Ascending aorta (tissue), 2 donors: ENCODE data around the gene CDH7. TPM values are rescaled to one million over a fixed set of nuclear protein-coding genes. Genes with fewer than 3 reads are reported as not detected.

Experiments used
- DNase-seq, 2 donors: peaks; one replicate each; pipeline ENCODE4 v3.0.0-alpha.2; 2019; ENCODE audit warnings: low spot score in 2 of 2
- H3K27ac ChIP-seq, 2 donors: fragments of 200-600 bp; sonication (generic); one replicate each; pipeline ENCODE4 v1.5.1; 2016 to 2017; ENCODE audit warnings: mild to moderate bottlenecking in 1 of 2
- H3K27me3 ChIP-seq: fragments of 200-600 bp; sonication (generic); one replicate; pipeline ENCODE4 v1.5.1; 2017
- H3K36me3 ChIP-seq, 2 donors: fragments of 200-600 bp; sonication (generic); one replicate each; pipeline ENCODE4 v1.5.1; 2016
- H3K4me1 ChIP-seq, 2 donors: fragments of 200-600 bp; sonication (generic); one replicate each; pipeline ENCODE4 v1.5.1; 2016 to 2017; ENCODE audit warnings: mild to moderate bottlenecking in 1 of 2
- H3K4me3 ChIP-seq, 2 donors: fragments of 200-600 bp; sonication (generic); one replicate each; pipeline ENCODE4 v1.5.1; 2016 to 2017; ENCODE audit warnings: mild to moderate bottlenecking in 1 of 2
- H3K9me3 ChIP-seq, 2 donors: fragments of 200-600 bp; sonication (generic); one replicate each; pipeline ENCODE4 v1.5.1; 2016
- CTCF ChIP-seq, 3 experiments: fragments of 200-600 bp in 2 of 3; fragments of 450-650 bp in 1 of 3; sonication (generic) in 2 of 3; IDR thresholded peaks; one replicate each; pipeline ENCODE4 v1.5.1; 2016 to 2019; ENCODE audit warnings: antibody characterized with exemption in 3 of 3, mild to moderate bottlenecking in 1 of 3, moderate library complexity in 1 of 3
- intact Hi-C: fragments of 100-400 bp; cut with DNase I; formaldehyde crosslinking; loops from one replicate; pipeline ENCODE4 v1.15.1; 2023
- total RNA-seq: library from RNA; depleted of rRNA; stranded (reverse); fragments of >200 nt; gene quantifications from one replicate; pipeline ENCODE4 v1.1.0, GENCODE V29; 2016

The CDH7 gene
- total RNA-seq, 1 donor from 2014 or later, result not detected

DNA sequence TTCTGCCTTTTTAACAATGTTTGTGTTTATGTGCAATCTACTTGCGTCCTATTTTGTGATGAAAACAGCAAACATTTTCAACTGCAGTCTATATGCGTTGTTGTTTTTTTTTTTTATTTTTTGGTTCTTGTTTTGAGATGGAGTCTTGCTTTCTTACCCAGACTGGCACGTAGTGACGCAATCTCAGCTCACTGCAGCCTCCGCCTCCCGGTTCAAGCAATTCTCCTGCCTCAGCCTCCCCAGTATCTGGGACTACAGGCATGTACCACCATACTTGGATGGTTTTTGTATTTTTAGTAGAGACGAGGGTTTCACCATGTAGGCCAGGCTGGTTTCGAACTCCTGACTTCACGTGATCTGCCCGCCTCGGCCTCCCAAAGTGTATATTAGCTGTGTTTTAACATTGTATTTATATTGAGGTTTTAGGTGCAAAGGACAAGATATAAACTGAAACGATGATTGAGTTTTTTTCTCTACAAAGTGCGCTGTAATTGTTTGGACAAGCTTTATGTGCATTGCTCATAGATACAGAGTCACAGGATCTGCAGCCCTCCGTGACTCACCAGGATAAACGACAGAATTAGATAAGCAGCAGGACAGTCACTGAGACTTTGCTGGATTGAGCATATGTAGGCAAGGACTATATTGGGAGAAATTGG lies 17.4 kb downstream of the CDH7 start:
- intact Hi-C loops, result no loop called here
- no peaks in the 10 kb centered on the region for H3K9me3 ChIP-seq
- no peaks in the 10 kb centered on the region for H3K27me3 ChIP-seq
- no peak for TF ChIP-seq CTCF (IDR thresholded peaks at IDR 0.05)
- no peak overlapping the region for H3K4me3 ChIP-seq
- H3K27ac ChIP-seq, result no peak overlapping the region
- DNase-seq, result no peak
- no peaks in the 10 kb centered on the region for H3K4me1 ChIP-seq
- H3K36me3 ChIP-seq, result no peaks in the 10 kb centered on the region

DNA sequence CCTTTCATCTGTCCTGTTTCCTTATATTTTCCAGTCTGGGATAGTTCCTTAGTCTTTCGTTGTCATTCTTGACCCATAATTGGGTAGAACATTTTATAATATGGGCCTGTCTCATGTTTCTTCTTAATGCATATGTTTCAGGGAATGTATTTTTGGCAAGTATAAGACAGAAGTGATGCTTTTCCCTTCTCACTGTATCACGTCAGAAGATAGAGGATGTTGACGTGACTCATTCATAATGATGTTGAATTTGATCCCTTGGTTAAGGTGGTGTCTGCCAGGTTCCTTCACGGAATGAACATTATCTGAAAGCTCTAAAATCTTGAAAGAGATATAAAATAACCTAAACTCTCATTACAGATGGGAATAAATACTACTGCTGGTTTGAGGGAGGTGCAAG lies 18.8 kb downstream of the CDH7 start:
- Histone ChIP-seq H3K27ac (no peak overlapping the region), H3K27me3 (no peaks in the 10 kb centered on the region), H3K4me3 (no peak overlapping the region), H3K9me3 (no peaks in the 10 kb centered on the region), H3K36me3 (no peaks in the 10 kb centered on the region), H3K4me1 (no peaks in the 10 kb centered on the region)
- no peak for DNase-seq
- intact Hi-C loops, result no loop called here
- TF ChIP-seq CTCF (IDR thresholded peaks at IDR 0.05), result no peak

DNA sequence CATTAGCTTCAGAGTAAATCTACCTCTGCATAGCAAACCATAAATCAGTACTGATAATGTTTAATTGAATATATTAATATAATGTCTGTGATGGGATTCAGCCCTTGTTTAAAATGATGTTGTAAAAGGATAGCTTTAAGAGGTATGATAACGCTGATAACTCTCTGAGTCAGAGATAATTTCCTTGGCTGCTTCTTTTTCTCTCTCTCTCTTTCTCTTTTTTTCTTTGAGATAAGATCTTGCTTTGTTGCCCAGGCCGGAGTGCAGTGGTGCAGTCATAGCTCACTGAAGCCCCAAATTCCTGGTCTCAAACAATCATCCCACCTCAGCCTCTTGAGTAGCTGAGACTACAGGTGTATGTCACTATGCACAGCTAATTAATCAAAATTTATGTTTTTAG lies 35.7 kb downstream of the CDH7 start:
- intact Hi-C loops, result loop anchor here (5.0 kb wide), 1 partner anchor 319 kb away; no protein-coding TSS in a partner anchor
- H3K36me3 ChIP-seq, result no peaks in the 10 kb centered on the region
- H3K27me3 ChIP-seq, result no peaks in the 10 kb centered on the region
- H3K4me3 ChIP-seq, result no peak overlapping the region
- no peaks in the 10 kb centered on the region for H3K4me1 ChIP-seq
- no peak overlapping the region for H3K27ac ChIP-seq
- no peaks in the 10 kb centered on the region for H3K9me3 ChIP-seq
- TF ChIP-seq CTCF (IDR thresholded peaks at IDR 0.05), result no peak
- no peak for DNase-seq

DNA sequence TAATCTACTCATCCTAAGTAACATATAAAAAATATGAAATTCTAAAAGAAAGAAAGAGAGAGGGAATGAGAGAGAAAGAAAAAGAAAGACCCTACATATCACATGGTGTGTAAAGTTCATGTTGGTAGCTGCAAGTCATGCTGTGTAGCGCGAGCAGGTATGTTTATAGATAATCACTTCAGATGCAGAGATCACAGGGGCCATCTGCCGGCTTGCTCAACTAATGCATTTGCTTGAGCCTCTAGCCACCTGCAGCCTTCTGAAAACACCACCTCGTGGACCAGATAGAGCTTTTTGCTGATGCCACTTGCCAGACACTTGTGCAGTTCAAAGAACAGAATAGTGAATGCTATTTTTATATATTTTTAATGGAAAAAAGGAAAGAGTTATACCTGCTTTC lies 37.6 kb downstream of the CDH7 start:
- Histone ChIP-seq H3K4me3 (no peak overlapping the region), H3K27ac (no peak overlapping the region), H3K36me3 (no peaks in the 10 kb centered on the region), H3K4me1 (no peaks in the 10 kb centered on the region), H3K9me3 (no peaks in the 10 kb centered on the region), H3K27me3 (no peaks in the 10 kb centered on the region)
- intact Hi-C loops, result loop anchor here (5.0 kb wide), 1 partner anchor 321 kb away; no protein-coding TSS in a partner anchor
- no peak for DNase-seq
- no peak for TF ChIP-seq CTCF (IDR thresholded peaks at IDR 0.05)

- no peaks in the 10 kb centered on the region for H3K27me3 ChIP-seq
- intact Hi-C loops, result no loop called here
- TF ChIP-seq CTCF (IDR thresholded peaks at IDR 0.05), result no peak
- H3K4me3 ChIP-seq, result no peak overlapping the region
- no peaks in the 10 kb centered on the region for H3K4me1 ChIP-seq
- H3K9me3 ChIP-seq, result no peaks in the 10 kb centered on the region
- H3K27ac ChIP-seq, result no peak overlapping the region
- no peak for DNase-seq
- no peaks in the 10 kb centered on the region for H3K36me3 ChIP-seq
Observed at GRCh38 chr18:65790604-65791003, 39.8 kb downstream of the CDH7 start.

GRCh38 chr18:65791719-65792118 lies 40.9 kb downstream of the CDH7 start:
- TF ChIP-seq CTCF (IDR thresholded peaks at IDR 0.05), result no peak
- Histone ChIP-seq H3K36me3 (no peaks in the 10 kb centered on the region), H3K4me1 (no peaks in the 10 kb centered on the region), H3K4me3 (no peak overlapping the region), H3K27ac (no peak overlapping the region), H3K27me3 (no peaks in the 10 kb centered on the region), H3K9me3 (no peaks in the 10 kb centered on the region)
- no peak for DNase-seq
- intact Hi-C loops, result no loop called here
